HG03439 (cell line): Measurements from ENCODE around the gene LRRC56.

Experiments used
- ATAC-seq: cut with Tn5 transposase; IDR thresholded peaks from one replicate; pipeline ENCODE4 v1.9.1; 2021; ENCODE audit warnings: mild to moderate bottlenecking, moderate library complexity; ENCODE audit not compliant: unreplicated experiment

LRRC56 gene

GRCh38 chr11:518463-519202 lies 18.7 kb upstream of the LRRC56 start:
- peak; percentile 85 for ATAC-seq

DNA sequence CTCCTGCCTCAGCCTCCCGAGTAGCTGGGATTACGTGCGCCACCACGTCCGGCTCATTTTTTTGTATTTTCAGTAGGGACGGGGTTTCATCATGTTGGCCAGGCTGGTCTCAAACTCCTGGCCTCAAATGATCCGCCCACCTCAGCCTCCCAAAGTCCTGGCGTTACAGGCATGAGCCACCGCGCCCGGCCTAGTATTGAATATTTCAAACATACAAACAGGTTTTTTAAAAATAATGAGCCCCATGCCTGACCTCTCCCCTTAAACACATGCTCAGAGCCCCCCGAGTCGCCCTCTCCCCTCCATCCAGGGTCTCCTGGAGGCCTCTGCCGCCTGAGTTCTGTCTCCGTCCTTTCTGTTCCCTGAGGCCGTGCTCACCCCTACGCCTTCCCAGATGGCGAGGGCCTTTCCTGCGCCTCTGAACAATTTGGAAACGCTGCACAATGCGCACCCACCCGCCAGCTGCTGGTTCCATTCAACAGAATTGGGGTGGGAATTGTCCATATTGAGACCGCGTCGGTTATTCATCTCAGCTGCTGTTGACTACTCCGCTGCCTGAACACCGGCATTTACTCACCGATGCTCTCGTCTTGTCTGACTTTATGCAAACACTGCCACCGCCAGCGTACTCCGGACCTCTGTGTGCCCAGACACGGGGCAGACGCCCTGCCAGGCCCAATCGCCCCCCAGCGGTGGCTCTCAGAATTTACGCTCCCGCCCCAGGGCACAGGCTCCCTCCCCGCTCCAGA lies 16.7 kb upstream of the LRRC56 start:
- no peak for ATAC-seq

- ATAC-seq = no peak
These were observed 16.1 kb upstream of the LRRC56 start for GRCh38 chr11:521177-521688.

DNA sequence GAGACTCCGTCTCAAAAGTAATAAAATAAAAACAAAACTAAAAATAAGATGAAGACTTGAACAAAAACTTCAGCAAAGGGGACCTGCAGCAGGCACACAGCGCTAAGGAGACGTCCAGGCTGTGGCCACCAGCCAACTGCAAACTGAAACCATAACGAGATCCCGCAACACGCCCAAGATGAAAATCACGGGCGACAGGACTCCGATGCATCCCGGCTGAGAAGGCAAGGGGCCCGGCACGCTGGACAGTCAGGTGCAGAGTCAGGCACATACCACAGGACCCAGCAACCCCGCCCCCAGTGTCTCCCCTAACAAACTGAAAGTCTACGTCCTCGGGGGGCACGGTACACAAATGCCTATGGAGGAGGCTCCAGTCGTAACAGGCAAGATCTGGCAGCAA lies 11.1 kb upstream of the LRRC56 start:
- no peak for ATAC-seq

- no peak for ATAC-seq
These were observed 9.0 kb upstream of the LRRC56 start for GRCh38 chr11:528166-528814.

DNA sequence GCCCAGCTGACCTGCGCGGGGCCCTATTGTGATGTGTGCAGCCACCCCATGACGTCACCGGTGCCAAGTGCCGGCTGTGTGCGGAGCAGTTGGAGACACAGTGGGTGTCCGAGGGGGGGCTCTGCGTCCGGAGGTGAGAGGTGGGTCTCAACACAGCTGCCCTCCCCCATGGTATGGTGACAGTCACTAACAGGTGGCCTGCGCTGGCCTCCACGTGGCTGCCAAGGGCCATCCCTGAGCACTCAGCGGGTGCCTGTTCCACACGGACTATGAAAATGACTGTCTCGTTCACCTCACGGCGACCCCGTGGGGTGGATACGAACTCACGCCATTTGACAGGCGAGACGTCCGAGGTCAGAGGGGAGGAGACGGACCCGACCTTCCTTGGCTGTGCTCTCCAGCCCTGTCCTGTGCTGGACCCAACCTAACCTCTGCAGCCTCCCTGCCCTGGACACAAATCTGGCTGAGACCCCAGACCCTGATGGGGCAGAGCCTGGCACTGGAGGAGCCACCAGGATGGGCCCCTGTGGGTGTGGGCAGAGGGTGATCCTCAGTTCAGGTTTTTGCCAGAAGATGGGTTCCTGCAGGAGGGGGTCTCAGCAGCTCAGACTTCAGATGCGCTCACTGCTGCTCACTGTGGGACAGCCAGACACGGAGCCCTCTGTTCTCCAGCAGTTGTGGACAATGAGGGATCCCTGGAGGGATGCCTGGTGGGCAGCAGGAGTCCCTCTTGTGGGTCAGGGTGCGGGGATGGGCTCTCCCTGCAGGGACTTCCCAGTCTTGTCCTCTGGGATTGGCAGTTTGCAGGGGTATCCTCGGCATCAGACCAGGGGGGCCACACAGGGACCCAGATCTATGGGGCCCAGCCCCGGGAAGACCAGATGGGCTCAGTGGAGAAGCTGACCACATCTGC lies 8.3 kb upstream of the LRRC56 start:
- no peak for ATAC-seq

DNA sequence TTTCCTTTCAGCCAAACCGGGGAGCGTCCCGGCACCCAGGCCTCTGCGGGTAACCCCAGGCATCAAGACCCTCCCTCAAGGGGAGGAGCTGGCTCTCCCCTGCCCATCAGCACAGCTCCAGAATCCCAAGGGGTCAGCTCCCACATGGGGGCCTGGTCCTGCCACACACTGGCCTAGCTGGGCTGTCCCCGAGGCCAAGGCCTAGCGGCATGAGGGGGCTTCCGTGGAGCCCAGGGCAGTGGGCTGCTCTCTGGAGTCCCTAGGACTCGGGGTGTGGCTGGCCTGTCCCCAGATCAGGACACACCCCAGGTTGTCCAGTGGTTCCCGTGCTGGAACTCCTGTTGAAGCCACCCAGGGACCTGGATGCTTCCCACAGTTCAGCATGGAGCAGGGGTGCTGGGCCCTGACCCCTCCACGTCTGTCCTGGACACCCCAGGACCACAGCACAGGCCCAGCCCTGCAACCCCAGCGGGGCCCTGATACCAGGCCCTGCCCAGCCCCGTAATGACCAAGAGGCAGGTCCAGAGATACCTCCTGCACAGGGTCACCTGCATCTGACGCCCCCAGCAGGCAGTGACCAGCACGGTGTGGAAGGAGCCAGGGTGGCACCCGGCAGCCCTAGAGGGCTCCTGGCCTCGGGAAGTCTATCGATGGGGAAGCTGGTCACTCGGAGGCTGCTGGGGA lies 7.5 kb upstream of the LRRC56 start:
- no peak for ATAC-seq

DNA sequence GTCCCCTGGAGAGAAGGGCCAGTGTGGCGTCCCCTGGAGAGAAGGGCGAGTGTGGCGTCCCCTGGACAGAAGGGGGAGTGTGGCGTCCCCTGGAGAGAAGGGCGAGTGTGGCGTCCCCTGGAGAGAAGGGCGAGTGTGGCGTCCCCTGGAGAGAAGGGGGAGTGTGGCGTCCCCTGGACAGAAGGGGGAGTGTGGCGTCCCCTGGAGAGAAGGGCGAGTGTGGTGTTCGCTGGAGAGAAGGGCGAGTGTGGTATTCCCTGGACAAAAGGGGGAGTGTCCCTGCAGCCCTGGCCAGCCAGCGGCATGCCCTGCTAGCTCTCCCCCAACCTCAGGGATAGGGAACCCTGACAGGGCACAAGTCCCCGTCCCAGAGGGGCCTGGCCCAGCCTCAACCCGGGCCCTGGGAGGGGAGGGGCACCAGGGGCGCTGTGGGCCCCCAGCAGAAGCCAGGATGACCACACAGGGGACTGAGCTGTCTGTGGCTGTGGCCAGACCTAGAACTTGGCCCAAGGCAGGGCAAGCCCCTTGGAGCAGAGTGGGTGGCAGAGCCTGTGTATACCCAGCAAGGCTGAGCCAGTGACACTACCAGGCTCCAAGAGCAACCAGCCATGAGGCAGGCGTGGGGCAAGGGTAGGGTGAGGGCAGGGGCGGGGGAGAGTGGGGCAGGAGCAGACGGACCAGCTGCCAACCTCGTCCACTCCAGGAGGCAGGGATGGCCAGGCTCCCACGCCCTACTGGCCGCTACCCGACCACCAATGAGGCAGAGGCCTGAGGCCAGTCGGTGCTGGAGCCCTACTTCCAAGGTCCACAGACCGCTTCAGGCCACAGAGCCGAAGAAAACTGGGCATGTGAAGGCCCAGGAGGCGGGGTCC lies 6.1 kb upstream of the LRRC56 start:
- no peak for ATAC-seq

- no peak for ATAC-seq
These were observed 5.3 kb upstream of the LRRC56 start for GRCh38 chr11:531919-532526.

- ATAC-seq = no peak
These were observed 4.8 kb upstream of the LRRC56 start for GRCh38 chr11:532527-532985.

DNA sequence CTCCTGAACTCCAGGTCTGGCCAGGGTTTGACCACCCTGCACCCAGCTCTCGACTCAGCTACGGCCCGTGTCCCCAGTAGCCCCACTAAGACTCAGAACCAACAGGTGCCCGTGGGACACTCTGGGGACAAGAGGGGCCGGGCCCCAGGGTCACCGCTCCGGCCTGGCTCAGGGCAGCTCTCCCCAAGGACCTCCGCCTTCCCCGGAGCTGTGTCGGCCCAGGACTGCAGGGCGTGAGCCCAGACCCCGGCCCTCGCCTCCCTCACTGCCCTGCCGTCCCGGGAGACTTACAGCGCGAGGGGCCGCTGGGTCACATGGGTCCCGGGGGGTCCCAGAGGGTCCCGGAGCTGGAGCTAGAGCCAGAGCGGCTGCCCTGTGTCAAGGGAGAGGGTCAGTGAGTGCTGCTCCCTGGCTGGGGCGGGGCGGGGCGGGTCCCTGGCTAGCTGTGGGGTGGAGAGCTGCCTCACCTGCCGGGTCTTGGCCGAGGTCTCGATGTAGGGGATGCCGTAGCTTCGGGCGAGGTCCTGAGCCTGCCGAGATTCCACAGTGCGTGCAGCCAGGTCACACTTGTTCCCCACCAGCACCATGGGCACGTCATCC lies 4.2 kb upstream of the LRRC56 start:
- no peak for ATAC-seq

DNA sequence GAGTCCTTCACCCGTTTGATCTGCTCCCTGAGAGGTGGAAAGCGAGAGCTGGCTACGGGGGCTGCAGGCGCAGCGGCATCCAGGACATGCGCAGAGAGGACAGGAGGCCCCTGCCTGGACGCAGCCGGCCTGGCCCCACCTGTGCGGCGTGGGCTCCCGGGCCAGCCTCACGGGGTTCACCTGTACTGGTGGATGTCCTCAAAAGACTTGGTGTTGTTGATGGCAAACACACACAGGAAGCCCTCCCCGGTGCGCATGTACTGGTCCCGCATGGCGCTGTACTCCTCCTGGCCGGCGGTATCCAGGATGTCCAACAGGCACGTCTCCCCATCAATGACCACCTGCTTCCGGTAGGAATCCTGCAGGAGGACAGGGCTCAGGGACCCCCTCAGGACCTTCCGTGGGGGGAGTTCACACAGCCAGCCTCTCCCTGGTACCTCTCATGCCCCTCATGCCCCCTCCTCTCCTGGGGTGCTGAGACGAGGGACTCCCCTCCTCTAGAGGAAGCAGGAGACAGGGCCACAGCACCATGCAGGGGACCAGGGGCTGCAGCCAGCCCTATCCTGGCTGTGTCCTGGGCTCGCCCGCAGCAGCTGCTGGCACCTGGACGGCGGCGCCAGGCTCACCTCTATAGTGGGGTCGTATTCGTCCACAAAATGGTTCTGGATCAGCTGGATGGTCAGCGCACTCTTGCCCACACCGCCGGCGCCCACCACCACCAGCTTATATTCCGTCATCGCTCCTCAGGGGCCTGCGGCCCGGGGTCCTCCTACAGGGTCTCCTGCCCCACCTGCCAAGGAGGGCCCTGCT lies 3.5 kb upstream of the LRRC56 start:
- no peak for ATAC-seq

DNA sequence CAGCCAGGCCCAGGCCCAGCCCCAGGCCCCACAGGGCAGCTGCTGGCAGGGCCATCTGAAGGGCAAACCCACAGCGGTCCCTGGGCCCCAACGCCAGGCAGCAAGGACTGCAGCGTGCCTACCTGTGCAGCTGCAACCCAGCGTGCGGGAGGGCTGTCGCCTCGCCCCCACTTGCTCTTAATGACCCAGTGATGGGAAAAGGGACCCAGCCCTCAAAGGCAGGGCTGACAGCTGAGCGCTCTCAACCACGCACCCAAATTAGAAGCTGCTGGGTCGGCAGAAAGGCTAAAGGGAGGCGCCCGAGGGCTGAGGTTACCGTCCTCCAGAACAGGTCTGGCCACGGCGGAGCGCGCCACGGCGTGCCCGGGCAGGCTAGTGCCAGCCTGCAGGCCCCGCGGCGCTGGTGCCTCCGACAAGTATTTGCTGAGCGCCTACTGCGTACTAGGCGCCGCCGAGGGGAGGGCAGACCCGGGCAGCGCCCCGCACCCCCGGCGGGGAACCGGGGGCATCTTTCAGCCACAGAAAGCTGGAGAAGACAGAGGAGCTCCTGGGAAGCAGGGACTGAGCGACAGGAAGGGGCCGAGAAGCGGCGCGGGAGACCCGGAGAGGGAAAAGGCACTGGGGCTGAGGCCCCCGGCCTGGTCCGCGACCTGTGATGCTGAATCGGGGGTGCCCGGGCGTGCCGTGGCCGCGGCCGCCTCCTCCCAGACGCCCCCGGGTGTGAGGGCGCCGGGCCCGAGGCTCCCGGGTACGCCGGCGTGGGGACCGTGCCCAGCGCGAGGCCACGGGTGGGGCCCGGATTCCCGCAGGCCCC lies 2.7 kb upstream of the LRRC56 start:
- ATAC-seq = no peak

- no peak for ATAC-seq
These were observed 2.2 kb upstream of the LRRC56 start for GRCh38 chr11:535210-535518.

DNA sequence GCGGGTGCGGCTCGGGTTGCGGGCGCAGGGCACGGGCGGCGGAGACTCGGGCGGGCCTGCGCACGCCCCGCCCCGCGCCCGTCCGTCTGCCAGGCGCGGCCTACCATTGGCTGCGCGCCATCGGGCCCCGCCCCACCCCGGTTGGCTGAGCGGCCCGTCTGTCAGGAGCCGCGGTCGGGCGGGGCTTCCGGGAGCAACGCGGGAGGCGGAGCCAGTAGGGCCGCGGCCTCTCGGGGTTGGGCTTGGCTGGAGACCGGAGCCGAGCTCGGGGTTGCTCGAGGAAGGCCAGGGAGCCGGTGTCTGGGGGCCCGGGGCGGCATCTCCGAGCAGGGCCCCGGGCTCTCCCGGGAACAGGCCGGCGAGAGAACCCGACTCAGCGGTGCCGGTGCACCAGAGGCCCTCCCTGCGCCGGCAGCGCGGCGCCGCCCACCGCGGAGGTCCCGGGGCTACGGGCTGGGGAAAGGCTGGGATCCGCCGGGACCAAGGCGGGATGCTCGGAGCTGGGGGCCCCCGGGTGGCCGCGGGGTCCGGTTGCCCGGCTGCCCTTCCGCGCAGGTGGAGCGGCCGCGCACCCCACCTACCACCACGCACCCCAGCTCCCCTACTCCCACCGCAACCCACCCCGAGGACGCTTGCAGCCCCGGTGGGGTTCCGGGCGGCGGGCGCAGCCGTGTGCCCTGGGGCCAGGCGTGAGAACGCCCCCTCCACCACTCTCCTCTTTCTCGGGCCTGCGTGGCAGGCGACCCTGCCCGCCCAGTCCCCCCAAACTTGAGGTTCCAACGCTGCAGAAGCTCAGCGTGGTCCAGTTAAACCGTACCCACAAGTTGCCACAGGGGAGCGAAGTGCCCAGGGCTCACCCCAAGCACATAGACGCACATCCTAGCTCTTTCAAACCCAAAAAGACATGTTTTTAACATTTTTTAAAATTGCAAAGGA lies 1.5 kb upstream of the LRRC56 start, which contains the start of gene HRAS:
HRAS (minus strand) TSS at position 58 of the 936 bp plus-strand sequence.
- ATAC-seq = peak; percentile 67
